NCI-H748 (cell line): ENCODE data around the gene C15orf39.

ENCODE experiments used
- DNase-seq: peaks from one replicate; lab custom pipeline; 2025; ENCODE audit not compliant: unreplicated experiment; lab: John Stamatoyannopoulos, UW

The C15orf39 gene

DNA sequence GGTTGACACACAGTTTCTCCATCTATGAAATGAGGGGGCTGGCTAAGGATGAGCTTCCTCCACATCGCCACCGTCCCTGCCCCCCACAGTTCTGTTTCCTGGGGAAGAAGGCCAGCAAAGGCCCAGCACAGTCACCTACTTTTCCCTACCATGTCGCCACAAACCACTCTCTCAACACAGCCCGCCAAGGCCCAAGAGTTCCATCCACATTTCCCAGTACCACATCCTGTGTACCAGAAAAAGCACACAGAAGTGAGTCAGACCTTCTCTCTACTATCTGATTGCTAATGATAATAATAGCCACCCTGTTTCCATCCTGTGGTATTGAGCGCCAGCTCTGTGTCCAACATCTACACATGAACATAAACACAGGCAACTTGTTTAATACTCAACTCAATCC is 30.3 kb upstream of the C15orf39 start:
- no peak for DNase-seq

DNA sequence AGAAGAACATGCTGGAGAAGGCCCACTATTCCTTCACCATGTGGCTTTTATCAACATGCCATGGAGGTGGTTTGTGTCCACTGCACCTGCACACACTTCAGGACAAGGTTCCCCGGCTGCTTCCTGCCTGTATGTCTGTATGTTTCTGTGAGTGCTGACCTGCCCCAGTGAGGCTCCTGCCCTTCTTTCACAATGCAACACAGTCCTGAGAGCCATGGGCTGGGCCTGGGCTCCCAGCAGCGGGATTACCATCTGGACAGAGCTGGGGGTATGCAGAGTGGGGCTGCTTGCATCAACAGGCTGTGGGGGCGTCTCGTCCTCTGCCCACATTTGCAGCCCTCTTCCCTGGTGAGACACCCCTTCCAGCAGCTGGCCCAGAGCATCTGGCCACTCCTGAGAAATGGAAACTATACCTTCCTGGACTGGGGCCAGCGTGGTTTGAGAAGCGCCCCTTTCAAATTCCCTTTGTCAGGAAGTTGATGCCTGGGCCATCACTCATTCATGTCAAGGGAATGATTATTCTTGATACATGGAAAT is 29.3 kb upstream of the C15orf39 start:
- no peak for DNase-seq

DNA sequence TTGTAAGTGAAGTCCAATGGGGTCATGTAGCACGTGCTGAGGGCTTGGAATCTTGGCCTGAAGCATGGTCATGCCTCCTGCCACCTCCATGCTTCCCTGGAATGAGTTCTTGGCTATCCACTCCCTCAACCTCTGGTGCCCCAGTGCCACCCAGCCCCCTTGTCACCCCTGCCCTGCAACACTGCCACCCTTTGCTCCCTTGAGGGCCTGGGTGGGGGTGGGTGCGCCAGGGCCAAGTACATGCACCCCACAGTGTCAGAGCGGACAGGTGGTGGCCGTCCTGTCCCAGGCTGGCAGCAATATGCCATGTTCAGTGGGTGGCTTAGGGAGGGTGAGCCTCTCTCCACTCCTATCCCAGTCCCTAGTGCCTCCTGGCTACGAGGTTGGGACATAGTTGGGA is 27.6 kb upstream of the C15orf39 start:
- DNase-seq: no peak

DNA sequence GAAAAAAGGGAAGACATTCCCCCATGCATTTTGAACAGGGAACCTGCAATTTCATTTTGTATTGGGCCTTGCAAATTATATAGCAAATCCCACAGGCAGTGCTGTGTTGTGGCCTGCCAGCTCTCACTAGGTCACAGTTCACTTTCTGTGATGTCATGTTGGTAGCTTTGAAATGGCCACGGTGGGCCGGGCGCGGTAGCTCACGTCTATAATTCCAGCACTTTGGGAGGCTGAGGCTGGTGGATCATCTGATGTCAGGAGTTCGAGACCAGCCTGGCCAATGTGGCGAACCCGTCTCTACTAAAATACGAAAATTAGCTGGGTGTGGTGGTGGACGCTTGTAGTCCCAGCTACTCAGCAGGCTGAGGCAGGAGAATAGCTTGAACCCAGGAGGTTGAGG is 27.0 kb upstream of the C15orf39 start:
- no peak for DNase-seq

DNA sequence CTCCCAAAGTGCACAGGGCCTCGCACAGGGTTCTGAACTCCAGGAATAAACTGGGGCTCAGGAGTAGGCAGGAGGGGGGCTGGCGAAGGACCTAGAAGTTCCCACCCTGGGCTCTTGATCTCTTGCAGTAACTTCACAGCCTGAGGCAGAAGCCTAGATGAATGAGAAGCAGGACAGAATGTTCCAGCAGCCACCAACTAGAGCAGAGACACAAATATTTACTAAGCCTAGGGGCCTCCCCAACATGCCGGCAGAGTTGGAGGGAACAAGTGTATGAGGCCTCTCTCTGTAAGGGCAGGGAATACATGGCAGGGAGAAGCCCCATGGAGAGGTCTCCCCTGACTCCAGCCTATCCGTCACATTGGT is 25.3 kb upstream of the C15orf39 start:
- DNase-seq: no peak

DNA sequence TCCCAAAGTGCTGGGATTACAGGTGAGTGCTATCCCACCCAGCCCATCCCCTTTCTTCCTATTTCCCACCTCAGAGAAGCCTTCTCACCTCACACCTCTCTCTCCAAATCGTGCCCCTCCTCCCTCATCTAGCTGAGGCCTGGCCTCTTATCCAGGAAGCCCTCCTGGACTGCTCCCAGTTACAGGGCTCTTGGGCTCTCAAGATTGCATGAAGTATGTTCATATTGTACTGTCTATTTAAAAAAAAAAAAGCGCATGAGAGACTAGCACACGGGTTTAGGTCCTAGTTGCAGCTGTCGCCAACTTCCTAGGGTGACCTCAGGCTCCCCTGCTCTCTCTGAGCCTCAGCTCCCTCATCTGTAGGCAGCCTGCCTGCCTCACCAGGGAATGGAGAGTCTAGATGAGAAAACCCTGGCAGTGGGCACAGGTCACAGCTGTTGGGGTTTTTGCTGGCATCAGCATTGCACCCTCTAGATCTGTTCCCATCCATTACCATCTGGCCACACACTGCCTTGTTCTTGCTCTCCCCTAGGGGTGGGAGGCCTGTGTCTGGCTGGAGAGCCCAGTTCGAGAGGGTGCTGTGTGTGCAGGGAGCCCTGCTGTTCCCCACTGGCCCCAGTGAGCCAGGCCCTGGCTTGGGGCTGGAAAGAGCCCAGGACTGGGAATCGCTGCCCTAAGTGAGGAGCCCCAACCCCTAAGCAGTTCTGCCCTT is 24.2 kb upstream of the C15orf39 start:
- no peak for DNase-seq

DNA sequence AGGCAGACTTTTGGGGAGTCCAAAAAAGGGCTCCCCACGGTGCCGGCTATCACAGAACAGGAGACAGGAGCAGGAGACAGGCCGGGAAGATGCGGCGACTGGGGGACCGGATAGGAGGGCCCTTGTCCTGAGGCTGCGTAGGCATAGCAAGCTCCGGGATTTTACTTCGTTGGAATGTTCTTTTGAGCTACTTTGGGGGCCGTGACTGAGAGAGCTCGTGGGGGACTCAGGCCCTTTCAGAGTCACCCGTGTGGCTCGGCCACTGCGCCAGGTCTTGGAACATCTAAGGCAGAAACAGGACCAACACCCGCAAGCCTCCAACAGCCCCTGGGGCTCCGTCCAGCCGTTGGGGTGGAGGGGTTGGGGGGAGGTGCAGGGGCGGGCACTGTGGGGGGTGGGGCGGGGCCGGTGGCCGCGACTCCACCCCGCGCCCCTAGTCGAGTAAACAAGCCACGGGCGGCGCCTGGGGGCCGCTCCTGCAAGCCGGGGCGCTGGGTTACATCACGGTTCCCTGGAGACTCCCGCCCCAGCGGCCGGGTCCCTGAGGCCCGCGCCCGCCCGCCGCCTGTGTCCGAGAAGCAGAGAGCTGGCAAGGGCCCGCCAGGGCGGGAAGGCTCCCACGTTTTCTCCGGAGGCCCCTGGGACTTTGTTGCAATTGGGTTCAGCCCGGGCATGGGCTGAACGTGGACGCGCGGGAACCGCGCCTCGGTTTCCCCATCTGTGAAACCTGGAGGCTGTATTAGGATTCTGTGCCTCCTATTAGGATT is 23.3 kb upstream of the C15orf39 start:
- DNase-seq: peak; percentile 25

DNA sequence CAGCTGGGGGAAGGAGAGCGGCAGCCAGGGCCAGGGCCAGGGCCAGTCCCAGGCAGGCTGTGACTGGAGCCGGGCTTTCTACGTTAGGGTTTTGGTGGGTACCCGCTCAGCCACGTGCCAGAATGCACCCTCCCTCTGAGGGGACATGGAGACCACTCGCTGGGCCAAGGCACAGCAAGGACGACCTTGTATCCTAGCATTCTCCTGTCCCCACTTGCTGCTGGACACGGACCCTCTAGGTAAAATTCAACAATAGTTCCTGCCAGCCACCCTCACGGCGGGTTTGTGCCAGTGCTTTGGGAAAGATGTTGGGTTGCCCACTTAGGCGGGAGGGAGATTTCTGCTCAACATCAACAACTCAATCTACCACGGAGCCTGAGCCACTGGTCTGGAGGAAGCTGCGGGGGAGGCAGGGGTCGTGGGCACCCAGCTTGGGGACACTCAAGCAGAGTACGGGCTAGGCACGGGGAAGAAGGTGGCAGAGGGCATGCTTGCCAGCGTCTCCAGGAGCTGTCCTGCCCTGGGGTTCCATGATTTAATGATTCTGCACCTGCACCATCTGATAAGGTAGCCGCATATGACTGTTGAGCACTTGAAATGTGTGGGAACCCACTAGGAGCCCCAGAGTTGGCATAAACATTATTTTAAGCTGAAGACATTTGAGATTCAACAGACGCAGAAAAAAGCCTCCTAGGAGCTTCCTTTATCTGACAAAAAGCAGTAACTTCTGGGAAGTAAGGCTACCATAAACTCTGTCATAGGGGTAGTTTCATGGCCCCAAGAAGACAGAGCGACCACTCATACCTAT is 22.5 kb upstream of the C15orf39 start:
- no peak for DNase-seq

DNA sequence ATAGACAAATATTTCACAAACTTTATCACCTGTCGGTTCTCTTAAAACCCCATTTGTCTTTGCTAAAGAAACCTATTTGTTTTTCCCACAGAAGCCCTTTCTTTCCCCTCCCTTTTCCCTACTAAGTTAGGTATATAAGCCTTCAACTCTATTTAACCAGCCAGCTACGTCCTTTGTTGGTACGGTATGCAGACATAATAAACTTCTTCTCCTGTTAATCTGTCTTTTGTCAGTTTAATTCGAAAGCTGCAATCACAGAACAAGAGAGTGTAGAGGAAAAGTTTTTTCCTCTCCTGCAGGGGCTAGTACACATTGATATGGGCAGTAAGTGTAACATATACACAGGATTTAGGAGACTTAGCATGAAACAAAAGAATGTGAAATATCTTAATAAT is 21.9 kb upstream of the C15orf39 start:
- no peak for DNase-seq

DNA sequence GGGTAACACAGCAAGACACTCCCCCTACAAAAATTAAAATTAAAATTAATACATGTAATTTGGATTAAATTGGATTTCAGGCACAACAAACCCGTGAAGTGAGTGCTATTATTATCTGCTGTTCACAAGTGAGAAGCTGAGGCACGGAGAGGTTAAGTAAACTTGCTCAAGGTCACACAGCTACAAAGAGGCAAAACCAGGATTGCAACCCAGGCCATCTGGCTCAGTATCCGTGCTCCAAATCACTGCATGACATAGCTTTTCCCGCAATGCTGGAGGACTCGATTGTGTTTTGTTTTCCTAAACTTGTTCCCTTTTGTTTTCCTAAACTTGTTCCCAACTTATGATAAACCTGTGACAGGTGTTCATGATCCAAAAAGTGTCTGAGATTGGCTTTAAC is 19.9 kb upstream of the C15orf39 start:
- DNase-seq: no peak

DNA sequence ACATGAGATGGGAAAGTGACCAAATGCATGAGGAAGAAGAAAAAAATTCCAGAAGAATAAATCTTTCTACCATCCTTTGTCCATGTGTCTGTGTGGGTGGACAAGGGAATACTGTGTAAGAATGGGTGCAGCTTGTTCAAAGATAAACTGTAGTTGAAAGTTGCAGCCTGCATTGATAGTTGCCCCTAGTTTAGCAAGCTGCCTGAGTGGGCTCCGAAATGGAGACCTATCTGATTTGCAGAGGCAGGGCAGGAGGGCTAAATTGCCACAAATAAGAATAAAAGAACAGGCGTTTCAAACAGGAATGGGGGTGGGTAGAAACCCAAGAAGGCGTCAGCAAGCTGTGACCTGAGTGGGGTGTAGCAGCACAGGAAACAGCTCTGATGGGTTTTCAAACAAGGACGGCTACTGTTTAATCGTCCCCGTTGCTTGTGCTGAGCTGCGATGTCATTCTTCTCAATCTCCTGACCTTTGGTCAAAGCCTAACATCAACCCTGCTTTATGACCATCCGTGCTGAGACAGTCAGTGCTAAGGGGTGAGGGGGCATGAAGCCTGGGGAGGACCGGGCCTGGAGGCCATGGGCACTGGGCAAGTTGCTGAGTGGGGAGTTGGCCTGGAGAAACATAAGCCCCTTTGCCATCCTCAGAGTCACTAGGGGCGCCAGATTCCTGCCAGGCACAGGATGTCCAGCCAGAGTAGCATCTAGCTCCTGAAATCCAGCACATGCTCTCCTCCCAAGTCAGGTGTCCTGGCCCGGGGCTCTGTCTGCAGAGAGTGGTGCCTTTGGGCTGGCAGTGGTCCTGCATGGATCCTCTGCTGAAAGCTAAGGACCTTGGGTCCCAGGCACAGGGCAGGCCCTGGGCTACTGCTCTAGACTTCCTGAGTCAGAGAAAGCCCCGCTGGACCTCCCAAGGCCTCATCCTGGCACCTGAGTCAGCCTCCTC is 19.2 kb upstream of the C15orf39 start:
- DNase-seq: no peak

DNA sequence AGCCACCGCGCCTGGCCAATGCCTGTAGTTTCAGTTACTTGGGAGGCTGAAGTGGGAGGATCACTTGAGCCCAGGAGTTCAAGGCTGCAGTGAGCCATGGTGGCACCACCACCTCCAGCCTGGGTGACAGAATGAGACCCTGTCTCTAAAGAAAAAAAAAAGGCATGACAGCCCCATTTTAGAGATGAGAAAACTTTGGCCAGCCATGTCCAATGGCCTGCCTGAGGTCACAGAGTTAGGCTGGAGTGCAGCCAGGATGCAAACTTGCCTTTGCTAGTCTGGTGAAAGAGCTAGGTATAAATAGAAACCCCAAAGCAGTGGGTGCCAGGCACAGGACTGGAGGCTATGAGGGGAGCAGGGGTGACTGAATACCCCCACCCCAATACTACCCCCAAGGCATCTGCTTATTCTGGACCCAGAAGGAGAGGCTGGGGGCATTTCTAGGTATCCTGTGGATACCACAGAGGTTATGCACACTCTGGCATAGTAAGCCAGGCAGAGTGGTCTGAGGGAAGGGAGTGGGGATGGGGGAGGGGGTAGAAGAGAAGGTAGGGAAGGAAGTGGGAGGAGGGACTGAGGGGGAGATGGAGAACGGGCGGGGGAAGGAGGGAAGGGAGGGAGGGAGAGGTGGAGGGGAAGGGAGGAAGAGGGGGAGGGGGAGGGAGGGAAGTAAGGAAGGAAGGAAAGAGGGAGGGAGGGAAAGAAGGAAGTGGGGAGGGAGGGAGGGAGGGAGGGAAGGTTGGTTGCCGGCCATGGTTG is 16.2 kb upstream of the C15orf39 start:
- no peak for DNase-seq

DNA sequence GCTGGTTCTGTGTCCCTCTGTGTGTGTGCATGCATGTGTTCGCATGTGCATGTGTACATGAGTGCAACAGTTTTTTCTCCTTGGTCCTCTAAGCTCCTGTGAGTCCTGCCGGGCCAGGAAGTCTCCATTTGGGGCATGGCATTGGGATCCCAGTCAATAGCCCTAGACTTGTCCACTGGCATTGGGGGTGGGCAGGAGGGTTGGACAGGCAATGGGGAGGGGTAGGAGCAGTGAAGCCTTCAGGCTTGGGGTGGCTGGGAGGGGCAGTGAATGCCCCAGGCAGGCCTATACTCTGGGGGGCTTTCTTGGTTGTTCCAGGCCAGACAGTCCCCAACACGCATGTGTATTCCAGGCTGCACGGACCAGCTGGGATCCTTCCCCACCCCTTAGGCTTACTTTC is 15.6 kb upstream of the C15orf39 start:
- DNase-seq: no peak

DNA sequence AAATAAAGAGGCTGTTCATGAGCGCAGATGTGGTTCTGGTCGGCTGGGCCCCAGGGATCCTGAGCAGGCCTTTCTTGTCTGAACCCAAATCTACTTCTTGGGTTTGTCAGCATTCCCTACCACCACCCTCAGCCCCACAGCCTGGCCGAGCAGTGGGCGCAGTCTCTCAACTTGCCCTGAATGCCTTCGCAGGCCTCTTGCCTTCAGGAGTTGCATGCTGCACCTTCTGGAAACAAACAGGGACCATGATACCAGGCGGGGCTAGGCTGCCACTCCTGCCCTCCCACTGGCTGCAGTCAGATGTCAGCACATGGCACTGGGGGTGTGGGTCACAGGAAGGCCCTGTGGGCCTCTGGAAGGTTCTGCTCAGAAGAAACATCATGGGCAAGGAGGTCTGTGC is 13.2 kb upstream of the C15orf39 start:
- DNase-seq: no peak

DNA sequence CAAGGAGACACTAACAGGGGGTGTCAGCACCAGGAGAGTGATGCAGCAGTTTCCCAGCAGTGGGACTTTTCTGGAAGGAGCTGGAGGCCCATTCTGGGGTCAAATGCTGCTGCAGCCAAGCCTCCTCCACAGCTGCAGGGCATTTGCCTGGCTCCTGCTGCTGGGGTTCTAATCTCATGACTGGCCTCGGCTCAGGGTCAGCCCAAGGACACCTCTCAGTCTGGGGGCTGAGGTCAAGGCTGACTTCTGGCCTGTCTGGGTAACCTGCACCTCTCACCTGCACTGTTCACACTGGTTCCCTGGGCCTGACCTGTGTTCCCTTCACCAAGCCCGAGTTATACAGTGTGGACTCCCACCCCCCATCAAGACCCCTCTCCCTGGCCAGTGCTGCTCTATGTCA is 10.4 kb upstream of the C15orf39 start:
- DNase-seq: no peak

DNA sequence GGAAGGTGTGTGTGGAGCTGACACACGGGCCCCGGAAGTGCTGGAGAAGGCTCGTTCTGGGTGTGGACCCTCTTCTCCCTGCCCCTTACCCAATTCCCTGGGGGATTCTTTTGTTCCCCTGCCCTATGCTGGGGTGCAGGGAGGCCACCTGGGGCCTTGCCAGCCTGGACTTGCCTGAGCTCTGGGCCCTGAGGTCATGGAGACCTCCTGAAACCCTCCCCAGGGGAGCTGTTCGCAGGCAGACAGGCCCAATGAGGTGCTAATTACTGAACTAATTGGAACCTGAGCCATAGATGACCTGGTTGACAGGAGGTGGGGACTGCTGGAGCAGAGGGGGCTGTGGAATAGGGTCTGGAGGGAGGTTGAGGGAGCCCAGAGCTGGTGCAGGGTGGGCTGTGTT is 9.4 kb upstream of the C15orf39 start:
- no peak for DNase-seq

DNA sequence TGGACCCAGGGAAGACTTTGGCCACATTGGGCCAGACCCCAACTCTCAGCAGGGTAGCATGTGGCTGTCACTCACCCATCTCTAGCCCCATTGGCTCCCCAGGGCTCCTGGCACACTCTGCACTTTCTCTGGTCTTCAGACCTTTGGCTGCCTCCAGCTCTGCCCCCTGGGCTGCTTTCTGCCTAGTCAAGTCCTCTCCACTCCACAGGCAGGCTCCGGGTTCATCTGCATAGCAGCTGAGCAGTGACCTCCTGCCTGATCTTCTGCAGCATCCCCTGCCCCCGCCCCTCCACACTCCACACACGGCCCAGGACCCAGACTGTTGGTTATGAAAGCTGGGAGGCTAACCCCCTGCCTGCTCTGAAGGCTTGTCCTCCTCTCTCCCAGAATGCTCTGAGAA is 8.4 kb upstream of the C15orf39 start:
- no peak for DNase-seq

DNA sequence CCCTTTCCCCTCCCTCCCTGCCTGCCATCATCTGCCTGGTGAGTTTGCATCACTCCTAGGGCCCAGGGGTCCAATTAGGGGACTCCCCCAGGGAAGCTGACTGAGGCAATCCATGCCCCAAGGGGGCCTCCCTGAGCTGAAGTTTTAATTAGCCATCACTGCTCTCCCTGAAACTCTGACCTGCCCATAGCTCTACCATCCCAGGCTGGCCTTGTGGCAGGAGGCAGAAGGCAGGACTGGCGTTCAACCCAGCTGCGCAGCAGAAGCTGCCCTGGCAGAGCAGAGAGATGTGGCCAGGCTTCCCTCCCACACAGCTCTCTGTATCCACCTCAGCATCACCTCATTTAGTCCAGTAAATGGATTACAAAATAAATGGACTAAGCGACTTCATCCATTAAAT is 7.7 kb upstream of the C15orf39 start:
- no peak for DNase-seq

DNA sequence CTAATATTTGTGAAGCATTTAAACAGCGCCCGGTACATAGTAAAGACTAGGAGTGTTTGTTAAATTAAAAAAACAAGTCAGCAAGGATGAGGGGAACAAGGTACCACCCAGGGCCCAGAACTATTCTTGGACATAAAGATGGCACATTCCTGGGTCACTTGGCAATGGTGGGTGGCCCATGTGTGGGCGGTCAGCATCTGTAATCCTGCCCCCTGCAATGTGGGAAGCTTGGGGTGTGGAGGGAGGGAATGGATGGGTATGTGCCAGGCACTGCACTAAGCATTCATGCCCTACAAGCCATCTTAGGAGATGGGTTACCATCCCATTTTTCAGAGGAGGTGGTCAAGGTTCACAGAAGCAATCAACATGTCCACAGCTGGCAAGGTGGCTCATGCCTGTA is 7.3 kb upstream of the C15orf39 start:
- DNase-seq: no peak
